ENCODE measurements around the gene ZFHX3. TPM values are rescaled to one million over a fixed set of nuclear protein-coding genes. Genes with fewer than 3 reads are reported as not detected.

ZFHX3 gene
- total RNA-seq, 2 donors from 2014 or later: 0.50 to 0.78 TPM

DNA sequence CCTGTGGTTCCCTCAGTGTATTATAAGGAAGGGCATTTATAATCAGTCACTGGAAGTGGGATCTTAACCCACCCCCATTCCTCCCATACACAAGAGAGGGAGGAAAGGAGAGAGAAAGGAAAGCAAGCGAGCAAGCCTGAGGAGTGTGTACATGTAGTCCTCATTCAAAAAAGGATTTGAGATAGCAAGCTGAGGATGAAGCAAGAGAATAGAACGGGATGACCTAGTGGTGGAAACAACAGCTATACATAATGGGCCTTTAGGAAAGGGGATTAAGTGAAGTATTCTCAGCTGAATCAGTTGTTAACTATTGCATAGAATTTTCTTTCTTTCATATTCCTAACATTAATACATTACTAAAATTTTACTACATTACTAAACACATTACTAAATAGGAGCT, 281.4 kb downstream of the ZFHX3 start:
- no peaks in the 10 kb centered on the region for H3K4me1 Mint-ChIP-seq (ENCODE audit: low read depth in 2 of 2)
- H3K36me3 Mint-ChIP-seq: peaks cover 4% of the 10 kb centered on the region
- ATAC-seq (peak in 1 of 2 donors; percentile 28), DNase-seq (ENCODE audit: low spot score) (no peak)
- H3K4me3 Mint-ChIP-seq: no peak overlapping the region
- H3K9me3 Mint-ChIP-seq: no peaks in the 10 kb centered on the region
- H3K27me3 Mint-ChIP-seq: peaks cover under 1 to 3% of the 10 kb centered on the region in 2 donors
- no peak overlapping the region for H3K27ac Mint-ChIP-seq

DNA sequence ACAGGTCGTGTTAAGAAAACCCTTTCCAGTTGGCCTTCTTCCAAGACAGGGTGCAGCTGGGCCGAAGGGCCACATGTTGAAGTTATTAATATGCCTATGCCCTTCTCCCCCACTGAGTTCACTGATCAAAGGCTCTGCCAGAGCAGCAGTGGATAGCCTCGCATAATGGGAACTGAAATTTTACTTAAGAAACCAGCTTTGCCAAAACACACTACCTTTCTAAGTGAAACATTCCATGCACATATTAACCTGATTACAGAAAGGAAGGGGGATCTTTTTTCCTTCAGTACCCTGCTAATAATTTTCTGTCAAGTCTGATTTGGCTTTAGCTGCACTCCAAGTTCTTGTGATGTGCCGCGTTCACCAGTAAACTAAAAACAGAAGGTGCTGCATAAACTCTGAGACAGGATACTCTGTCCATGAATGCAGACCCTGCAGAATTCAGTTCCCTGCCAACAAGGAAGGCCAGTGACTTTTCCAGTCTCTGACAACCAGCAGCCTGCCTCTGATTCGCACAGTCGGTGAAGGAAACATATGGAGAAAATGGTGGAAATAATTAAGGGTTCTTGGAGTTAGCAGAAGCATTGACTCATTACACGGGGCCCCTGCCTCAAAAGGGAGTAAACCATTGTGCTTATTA, 283.8 kb downstream of the ZFHX3 start:
- H3K36me3 Mint-ChIP-seq: peaks cover 8% of the 10 kb centered on the region
- H3K27me3 Mint-ChIP-seq: peaks cover 0 to 17% of the 10 kb centered on the region in 2 donors
- ATAC-seq: no peak
- no peak overlapping the region for H3K4me3 Mint-ChIP-seq
- H3K9me3 Mint-ChIP-seq: no peaks in the 10 kb centered on the region
- no peak overlapping the region for H3K27ac Mint-ChIP-seq
- no peak for DNase-seq (ENCODE audit: low spot score)
- H3K4me1 Mint-ChIP-seq (ENCODE audit: low read depth in 2 of 2): no peaks in the 10 kb centered on the region

GRCh38 chr16:72760581-72760980, 287.3 kb downstream of the ZFHX3 start:
- H3K9me3 Mint-ChIP-seq: peaks cover 6% of the 10 kb centered on the region
- no peaks in the 10 kb centered on the region for H3K4me1 Mint-ChIP-seq (ENCODE audit: low read depth in 2 of 2)
- no peak overlapping the region for H3K27ac Mint-ChIP-seq
- DNase-seq (ENCODE audit: low spot score) (no peak), ATAC-seq (no peak)
- no peak overlapping the region for H3K4me3 Mint-ChIP-seq
- H3K27me3 Mint-ChIP-seq: peaks cover 0 to 17% of the 10 kb centered on the region in 2 donors
- H3K36me3 Mint-ChIP-seq: peaks cover 15% of the 10 kb centered on the region

GRCh38 chr16:72753881-72754280, 294.0 kb downstream of the ZFHX3 start:
- H3K4me1 Mint-ChIP-seq (ENCODE audit: low read depth in 2 of 2): no peaks in the 10 kb centered on the region
- peaks cover 6% of the 10 kb centered on the region for H3K9me3 Mint-ChIP-seq
- H3K4me3 Mint-ChIP-seq: no peak overlapping the region
- no peaks in the 10 kb centered on the region for H3K27me3 Mint-ChIP-seq
- H3K27ac Mint-ChIP-seq: no peak overlapping the region
- ATAC-seq (no peak), DNase-seq (ENCODE audit: low spot score) (no peak)
- peaks cover 7% of the 10 kb centered on the region for H3K36me3 Mint-ChIP-seq

DNA sequence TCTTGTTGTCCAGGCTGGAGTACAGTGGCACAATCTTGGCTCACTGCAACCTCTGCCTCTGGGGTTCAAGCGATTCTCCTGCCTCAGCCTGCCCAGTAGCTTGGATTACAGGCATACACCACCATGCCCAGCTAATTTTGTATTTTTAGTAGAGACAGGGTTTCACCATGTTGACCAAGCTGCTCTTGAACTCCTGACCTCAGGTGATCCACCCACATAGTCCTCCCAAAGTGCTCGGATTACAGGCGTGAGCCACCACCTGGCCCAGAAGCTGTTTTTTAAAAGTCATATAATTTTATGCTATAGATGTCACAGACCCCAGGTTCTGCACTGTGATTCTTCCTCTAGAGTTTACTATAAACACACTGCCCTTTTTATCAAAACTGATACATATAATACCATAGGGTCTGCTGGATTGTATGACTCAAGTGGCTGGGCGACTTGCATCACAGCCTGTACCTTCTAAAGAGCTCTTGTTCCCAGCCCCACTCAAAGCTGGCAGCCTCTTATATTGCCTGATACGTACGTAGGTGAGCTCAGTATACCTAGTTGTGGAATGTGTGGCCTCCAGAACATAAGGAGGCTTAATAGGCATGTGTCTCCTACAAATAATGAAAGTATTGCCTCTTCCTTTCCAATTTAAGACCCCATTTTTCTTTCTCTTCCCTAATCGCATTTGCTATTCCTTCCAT, 295.8 kb downstream of the ZFHX3 start:
- peaks cover 2% of the 10 kb centered on the region for H3K9me3 Mint-ChIP-seq
- no peaks in the 10 kb centered on the region for H3K36me3 Mint-ChIP-seq
- DNase-seq (ENCODE audit: low spot score): no peak

DNA sequence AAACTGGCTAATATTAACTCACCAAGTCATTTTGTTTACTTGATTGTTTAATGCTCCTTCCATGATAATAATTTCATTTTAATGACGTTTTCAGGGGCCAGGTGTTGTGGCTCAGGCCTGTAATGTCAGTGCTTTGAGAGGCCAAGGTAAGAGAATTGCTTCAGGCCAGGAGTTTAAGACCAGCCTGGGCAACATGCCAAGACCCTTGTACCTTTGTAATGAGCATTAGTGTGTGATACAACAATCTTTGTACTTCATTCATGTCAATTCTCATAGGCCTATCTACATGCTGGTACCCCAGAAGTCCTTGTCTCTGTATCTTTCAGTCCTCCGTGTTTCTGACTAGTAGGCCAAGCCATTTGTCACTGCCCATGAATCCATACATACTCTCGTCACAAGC, 296.9 kb downstream of the ZFHX3 start:
- no peak overlapping the region for H3K27ac Mint-ChIP-seq
- no peaks in the 10 kb centered on the region for H3K36me3 Mint-ChIP-seq
- ATAC-seq (no peak), DNase-seq (ENCODE audit: low spot score) (no peak)
- H3K27me3 Mint-ChIP-seq: no peaks in the 10 kb centered on the region
- no peaks in the 10 kb centered on the region for H3K4me1 Mint-ChIP-seq (ENCODE audit: low read depth in 2 of 2)
- H3K9me3 Mint-ChIP-seq: peaks cover under 1% of the 10 kb centered on the region
- H3K4me3 Mint-ChIP-seq: no peak overlapping the region

More for the DNA sequence above, 295.8 kb downstream of the ZFHX3 start:
- no peak overlapping the region for H3K4me3 Mint-ChIP-seq
- H3K27me3 Mint-ChIP-seq: no peaks in the 10 kb centered on the region
- H3K27ac Mint-ChIP-seq: no peak overlapping the region
- ATAC-seq: no peak
- H3K4me1 Mint-ChIP-seq (ENCODE audit: low read depth in 2 of 2): no peaks in the 10 kb centered on the region

DNA sequence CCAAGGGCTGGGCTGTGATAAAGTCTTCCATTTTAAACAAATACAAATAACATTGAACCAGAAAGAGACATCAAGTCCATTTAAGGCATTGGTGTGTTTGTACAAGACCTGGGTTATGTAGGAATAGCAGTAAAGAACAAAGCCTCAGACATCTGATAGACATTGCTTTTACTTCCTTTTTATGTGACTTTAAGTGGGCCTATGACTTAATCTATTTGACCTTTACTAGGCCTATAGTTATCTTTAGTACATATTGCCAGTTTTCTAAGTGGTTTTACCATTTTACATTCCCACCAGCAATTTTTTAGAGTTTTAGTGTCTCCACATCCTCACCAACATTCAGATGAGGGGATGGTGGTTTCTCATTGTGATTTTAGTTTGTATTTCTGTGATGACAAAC, 298.8 kb downstream of the ZFHX3 start:
- no peaks in the 10 kb centered on the region for H3K27me3 Mint-ChIP-seq
- H3K36me3 Mint-ChIP-seq: no peaks in the 10 kb centered on the region

GRCh38 chr16:72744076-72744793, 303.7 kb downstream of the ZFHX3 start:
- H3K4me3 Mint-ChIP-seq: no peak overlapping the region
- no peaks in the 10 kb centered on the region for H3K36me3 Mint-ChIP-seq
- no peaks in the 10 kb centered on the region for H3K9me3 Mint-ChIP-seq
- no peak overlapping the region for H3K27ac Mint-ChIP-seq
- peaks cover 0 to 5% of the 10 kb centered on the region in 2 donors for H3K27me3 Mint-ChIP-seq
- ATAC-seq: no peak
- no peaks in the 10 kb centered on the region for H3K4me1 Mint-ChIP-seq (ENCODE audit: low read depth in 2 of 2)
- no peak for DNase-seq (ENCODE audit: low spot score)

More for the DNA sequence above, 298.8 kb downstream of the ZFHX3 start:
- DNase-seq (ENCODE audit: low spot score) (no peak), ATAC-seq (no peak)
- no peaks in the 10 kb centered on the region for H3K9me3 Mint-ChIP-seq
- H3K27ac Mint-ChIP-seq: no peak overlapping the region
- H3K4me3 Mint-ChIP-seq: no peak overlapping the region
- H3K4me1 Mint-ChIP-seq (ENCODE audit: low read depth in 2 of 2): no peaks in the 10 kb centered on the region

GRCh38 chr16:72743011-72743761, 304.7 kb downstream of the ZFHX3 start:
- no peak for DNase-seq (ENCODE audit: low spot score)
- Mint-ChIP-seq H3K4me3 (no peak overlapping the region), H3K27me3 (peaks cover 0 to 5% of the 10 kb centered on the region in 2 donors), H3K9me3 (no peaks in the 10 kb centered on the region), H3K27ac (no peak overlapping the region), H3K36me3 (no peaks in the 10 kb centered on the region), H3K4me1 (ENCODE audit: low read depth in 2 of 2) (no peaks in the 10 kb centered on the region)
- no peak for ATAC-seq

GRCh38 chr16:72740347-72740746, 307.6 kb downstream of the ZFHX3 start:
- Mint-ChIP-seq H3K27ac (no peak overlapping the region), H3K27me3 (peaks cover 0 to 5% of the 10 kb centered on the region in 2 donors), H3K9me3 (no peaks in the 10 kb centered on the region), H3K4me3 (no peak overlapping the region), H3K4me1 (ENCODE audit: low read depth in 2 of 2) (no peaks in the 10 kb centered on the region), H3K36me3 (no peaks in the 10 kb centered on the region)
- ATAC-seq (no peak), DNase-seq (ENCODE audit: low spot score) (no peak)

GRCh38 chr16:72739577-72739976, 308.4 kb downstream of the ZFHX3 start:
- Mint-ChIP-seq H3K4me1 (ENCODE audit: low read depth in 2 of 2) (no peaks in the 10 kb centered on the region), H3K27me3 (peaks cover 7 to 10% of the 10 kb centered on the region in 2 donors), H3K4me3 (no peak overlapping the region), H3K27ac (no peak overlapping the region), H3K9me3 (no peaks in the 10 kb centered on the region), H3K36me3 (peaks cover 2% of the 10 kb centered on the region)
- DNase-seq (ENCODE audit: low spot score): no peak
- ATAC-seq: no peak

GRCh38 chr16:72736074-72736473, 311.9 kb downstream of the ZFHX3 start:
- Mint-ChIP-seq H3K27ac (no peak overlapping the region), H3K27me3 (peaks cover 8 to 31% of the 10 kb centered on the region in 2 donors)

More at GRCh38 chr16:72736074-72736473, 311.9 kb downstream of the ZFHX3 start:
- DNase-seq (ENCODE audit: low spot score): no peak
- H3K36me3 Mint-ChIP-seq: peaks cover 14% of the 10 kb centered on the region
- H3K9me3 Mint-ChIP-seq: no peaks in the 10 kb centered on the region
- H3K4me3 Mint-ChIP-seq: no peak overlapping the region
- no peak for ATAC-seq
- H3K4me1 Mint-ChIP-seq (ENCODE audit: low read depth in 2 of 2): no peaks in the 10 kb centered on the region
